ENCODE results near the gene TMEM218. TPM values are rescaled to one million over a fixed set of nuclear protein-coding genes. Genes with fewer than 3 reads are reported as not detected.

Gene TMEM218
- total RNA-seq, 1 donor: 27.2 TPM

- TF ChIP-seq, protein P1, sequence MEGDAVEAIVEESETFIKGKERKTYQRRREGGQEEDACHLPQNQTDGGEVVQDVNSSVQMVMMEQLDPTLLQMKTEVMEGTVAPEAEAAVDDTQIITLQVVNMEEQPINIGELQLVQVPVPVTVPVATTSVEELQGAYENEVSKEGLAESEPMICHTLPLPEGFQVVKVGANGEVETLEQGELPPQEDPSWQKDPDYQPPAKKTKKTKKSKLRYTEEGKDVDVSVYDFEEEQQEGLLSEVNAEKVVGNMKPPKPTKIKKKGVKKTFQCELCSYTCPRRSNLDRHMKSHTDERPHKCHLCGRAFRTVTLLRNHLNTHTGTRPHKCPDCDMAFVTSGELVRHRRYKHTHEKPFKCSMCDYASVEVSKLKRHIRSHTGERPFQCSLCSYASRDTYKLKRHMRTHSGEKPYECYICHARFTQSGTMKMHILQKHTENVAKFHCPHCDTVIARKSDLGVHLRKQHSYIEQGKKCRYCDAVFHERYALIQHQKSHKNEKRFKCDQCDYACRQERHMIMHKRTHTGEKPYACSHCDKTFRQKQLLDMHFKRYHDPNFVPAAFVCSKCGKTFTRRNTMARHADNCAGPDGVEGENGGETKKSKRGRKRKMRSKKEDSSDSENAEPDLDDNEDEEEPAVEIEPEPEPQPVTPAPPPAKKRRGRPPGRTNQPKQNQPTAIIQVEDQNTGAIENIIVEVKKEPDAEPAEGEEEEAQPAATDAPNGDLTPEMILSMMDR (IDR thresholded peaks at IDR 0.05; ENCODE audit: insufficient read depth, low read depth, low read length): no peak
- peak; percentile 83 for DNase-seq (ENCODE audit: low read depth)
- no peak overlapping the region for H3K4me3 ChIP-seq (ENCODE audit: low read depth, low read length)
Measured at GRCh38 chr11:125082611-125083311, 28.7 kb downstream of the TMEM218 start.

- TF ChIP-seq, protein P1 (IDR thresholded peaks at IDR 0.05; ENCODE audit: insufficient read depth, low read depth, low read length): no peak
- H3K4me3 ChIP-seq (ENCODE audit: low read depth, low read length): no peak overlapping the region
- DNase-seq (ENCODE audit: low read depth): no peak
Measured at GRCh38 chr11:125082040-125082439, 29.4 kb downstream of the TMEM218 start.

DNA sequence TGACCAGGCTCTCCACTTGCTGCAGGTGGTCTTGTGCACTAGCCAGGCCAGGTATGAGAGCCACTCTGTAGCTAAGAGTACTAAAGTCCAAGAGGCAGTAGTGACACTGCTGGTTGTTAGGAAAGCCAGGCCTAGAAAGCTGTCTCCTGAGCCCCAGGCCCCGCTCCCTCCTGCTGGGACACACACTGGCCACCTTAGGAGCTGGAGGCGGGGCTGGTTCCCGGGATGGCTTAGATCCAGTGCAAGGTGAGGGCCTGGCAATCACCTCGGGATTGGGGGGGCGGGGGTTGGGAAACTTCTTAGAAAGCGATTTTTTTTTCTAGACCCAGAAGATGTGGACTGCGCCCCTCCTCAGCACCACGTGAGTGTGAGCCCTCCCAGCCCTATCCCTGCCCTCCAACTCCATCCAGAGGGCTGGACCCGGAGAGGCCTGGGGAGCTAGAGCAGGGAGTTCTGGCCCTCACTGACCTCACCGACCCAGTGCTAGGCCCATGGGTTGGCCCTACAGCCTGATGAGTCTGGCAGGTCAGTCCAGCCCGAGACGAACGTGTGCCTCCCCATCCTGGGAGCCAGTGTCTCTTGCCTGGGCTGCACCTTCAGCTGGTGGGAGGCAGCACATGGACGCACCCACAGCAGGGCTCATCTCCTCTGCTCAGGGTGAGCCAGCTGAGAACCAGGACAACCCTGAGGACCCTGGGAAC lies 30.2 kb downstream of the TMEM218 start:
- TF ChIP-seq, protein P1 (IDR thresholded peaks at IDR 0.05; ENCODE audit: insufficient read depth, low read depth, low read length): no peak
- no peak for DNase-seq (ENCODE audit: low read depth)

GRCh38 chr11:125080531-125080911 lies 30.9 kb downstream of the TMEM218 start:
- no peak overlapping the region for H3K4me3 ChIP-seq (ENCODE audit: low read depth, low read length)
- TF ChIP-seq, protein P1 (IDR thresholded peaks at IDR 0.05; ENCODE audit: insufficient read depth, low read depth, low read length): no peak
- no peak for DNase-seq (ENCODE audit: low read depth)

More for the DNA sequence above, 30.2 kb downstream of the TMEM218 start:
- no peak overlapping the region for H3K4me3 ChIP-seq (ENCODE audit: low read depth, low read length)

DNA sequence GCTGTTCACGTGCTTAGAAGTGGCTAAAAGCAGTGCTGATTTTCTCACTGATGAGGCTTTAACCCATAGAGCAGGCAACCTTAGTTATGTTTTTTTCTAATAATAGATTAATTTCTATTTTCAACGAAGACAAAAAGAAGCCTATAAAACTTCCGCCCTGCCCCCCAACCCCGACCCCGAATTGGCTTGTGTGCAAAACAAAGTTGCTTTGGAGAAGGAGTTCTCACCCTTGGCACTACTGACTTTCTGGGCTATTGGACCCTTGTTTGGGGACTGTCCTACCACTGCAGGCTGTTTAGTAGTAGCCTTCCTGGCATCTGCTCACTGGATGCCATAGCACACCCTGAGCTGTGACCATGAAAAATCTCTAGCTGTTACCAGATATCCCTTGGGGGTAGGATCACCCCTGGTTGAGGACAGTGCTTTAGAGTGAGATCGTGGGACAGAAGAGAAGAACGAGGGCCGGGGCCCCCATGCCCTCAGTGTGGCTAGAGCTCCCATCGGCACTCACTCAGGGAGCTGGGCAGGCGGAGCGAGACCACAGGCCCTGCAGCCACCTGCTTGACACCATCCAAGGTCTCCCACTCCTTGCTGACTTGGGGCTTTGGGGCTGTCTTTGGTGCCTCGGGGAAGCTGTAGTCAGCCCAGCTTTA lies 31.4 kb downstream of the TMEM218 start:
- no peak for DNase-seq (ENCODE audit: low read depth)
- TF ChIP-seq, protein P1 (IDR thresholded peaks at IDR 0.05; ENCODE audit: insufficient read depth, low read depth, low read length): no peak
- no peak overlapping the region for H3K4me3 ChIP-seq (ENCODE audit: low read depth, low read length)

DNA sequence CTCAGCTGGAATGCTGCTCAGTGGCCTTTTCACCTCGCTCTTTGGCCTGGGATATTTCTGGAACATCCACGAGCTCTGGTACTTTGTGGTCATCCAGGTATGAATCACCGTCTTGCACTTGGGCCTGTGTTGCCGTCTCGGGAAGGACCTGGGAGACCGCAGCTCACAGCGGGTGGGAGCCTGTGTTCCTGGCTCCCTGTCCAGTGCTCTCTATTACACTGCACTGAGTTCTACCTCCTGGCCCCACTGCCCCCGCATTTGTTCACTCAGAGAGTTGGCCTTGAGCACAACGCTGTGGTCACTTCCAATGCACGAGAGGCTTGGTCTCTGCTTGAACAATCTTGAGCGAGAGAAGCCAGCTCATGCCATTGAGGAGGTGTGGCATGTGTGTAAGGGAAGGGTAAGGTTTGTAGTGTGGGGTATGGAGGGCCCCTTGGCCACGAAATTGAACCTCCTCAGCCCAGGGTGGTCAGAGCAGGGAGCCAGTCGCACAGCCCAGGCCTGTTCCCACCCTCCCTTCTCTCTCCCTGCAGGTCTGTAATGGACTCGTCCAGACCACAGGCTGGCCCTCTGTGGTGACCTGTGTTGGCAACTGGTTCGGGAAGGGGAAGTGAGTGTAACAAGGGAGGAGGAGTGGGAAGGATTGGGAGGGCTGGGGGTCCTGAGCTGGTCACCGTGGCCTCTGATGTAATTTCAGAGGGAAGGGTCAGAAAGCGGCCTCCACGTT lies 32.1 kb downstream of the TMEM218 start:
- no peak overlapping the region for H3K4me3 ChIP-seq (ENCODE audit: low read depth, low read length)
- DNase-seq (ENCODE audit: low read depth): no peak
- TF ChIP-seq, protein P1 (IDR thresholded peaks at IDR 0.05; ENCODE audit: insufficient read depth, low read depth, low read length): no peak

All from fibroblast of villous mesenchyme (primary cell).